Non-pigmented ciliary epithelial cell (primary cell): ENCODE measurements around the gene NSUN6.
"Not testable (repeated sequence)": the region's sequence is repeated elsewhere in the genome, so short reads cannot be mapped to it uniquely, and the experiment has no call there.

Experiments
- DNase-seq: peaks from one replicate; pipeline ENCODE4 v3.0.0-alpha.2; 2010; ENCODE audit warnings: low read depth

NSUN6 gene

DNA sequence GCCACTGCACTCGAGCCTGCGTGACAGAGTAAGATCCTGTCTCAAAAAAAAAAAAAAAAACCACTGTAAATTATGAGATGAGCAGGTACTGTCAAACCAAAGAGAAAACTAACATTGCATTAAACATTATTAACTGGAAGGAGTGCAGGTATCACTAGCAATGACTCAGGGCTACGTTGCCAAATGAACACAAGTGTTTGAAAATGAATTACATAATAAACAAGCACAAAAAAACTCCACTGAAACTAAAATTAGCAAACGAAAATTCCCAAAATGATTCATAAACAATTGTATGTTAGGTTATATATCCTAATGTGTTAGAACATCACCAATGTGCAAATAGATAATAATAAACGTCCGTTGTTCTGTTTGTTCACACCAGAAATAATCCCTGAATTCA, 42.8 kb downstream of the NSUN6 start:
- no peak for DNase-seq

DNA sequence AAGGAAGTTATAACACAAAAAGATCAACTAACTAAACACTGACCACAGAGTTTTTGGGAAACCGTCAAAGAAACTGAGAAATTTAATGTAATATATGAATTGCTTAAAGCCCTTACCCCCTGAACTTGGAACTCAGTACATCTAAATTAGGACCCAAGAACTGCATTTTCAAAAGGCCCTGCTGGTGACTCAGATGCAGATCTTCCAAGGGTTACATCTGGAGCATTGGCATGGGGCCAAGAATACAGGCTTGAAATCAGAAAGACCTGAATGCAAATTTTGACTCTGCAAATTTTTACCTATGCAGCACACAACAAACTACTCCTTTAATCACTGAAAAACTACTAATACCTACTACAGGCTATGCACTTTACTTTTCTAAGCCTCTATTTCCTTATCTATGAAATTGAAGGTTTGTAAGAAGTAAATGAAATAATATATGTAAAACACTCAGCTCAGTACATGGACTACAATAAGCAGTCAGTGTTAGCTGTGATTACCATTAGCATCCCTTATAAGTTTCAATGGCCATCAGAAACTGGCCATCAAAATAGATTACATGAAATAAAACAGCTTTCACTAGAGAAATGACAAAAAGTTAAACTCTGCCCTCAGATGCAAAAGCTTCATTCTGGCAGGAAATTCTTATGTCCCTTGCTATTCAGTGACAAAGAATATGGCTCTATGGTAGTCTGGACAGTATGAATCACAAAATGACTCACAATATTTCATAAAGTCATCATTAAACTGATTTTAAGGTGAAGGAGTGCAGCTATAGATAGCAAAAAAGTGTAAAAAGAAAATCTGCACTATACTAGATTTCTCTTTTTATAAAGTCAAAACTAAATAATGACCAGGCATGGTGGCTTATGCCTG, 43.6 kb downstream of the NSUN6 start:
- DNase-seq, result peak; percentile 76

DNA sequence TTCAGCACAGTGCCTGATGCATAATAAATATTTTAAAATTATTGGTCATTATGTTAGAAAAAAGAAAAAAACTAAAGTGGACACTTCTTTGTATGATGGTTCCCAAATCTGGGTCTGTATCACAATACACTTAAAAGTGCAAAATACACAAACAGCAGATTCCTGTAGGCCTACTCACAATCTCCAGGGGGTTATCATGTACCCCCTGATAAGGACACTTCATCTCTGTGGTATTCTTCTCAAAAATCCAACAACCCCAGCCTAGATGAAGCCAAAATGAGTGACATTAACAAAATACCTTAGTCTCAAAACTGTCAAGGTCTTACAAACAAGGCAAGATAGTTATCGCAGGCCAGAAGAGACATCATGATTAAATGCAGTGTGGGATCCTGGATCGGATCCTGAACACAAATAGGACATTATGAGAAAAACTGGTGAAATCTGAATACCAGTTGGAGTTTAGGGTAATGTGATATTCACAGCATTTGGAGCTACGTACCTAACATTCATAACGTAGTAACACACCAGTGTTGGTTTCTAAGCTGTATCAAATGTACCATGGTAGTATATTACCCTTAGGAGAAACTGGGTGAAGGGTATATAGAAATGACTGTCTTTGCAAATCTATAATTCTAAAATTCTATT, 45.2 kb downstream of the NSUN6 start:
- no peak for DNase-seq

DNA sequence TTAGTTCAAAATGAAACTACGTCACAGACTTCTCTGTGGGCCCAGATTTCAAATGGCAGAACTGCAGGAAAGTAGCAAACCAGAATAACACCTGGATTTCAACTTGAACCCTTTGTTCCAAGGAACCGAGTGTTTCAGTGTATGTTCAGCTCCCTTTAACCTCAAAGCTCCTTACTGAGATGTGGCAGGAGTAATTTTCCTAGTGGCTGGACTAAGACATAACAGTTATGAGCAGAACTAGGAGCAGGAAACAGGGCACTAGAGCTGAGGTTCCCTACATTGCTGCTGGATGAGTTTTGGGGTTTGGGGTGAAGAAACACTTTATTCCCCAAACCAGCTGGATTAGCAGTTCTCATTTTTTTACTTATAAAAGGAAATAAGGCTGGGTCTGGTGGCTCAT, 50.1 kb downstream of the NSUN6 start:
- no peak for DNase-seq

DNA sequence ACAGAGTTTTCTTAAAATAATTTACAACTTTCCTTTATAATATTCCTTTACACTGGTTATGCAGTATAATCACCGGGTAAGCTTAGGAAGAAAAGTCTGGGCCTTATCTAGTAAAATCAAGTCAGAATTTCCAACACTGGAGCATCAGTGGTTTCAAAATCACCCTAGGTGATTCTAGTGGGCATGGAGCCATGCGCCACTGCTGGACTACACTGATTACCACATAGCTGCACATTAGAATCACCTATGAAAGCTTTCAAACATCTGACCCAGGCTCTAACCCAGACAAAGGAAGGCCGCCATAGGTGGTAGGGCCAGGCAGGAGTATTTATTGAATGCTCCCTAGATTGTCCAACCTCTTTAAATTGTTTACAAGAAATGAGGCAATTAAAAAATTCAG, 52.0 kb downstream of the NSUN6 start:
- DNase-seq, result no peak

DNA sequence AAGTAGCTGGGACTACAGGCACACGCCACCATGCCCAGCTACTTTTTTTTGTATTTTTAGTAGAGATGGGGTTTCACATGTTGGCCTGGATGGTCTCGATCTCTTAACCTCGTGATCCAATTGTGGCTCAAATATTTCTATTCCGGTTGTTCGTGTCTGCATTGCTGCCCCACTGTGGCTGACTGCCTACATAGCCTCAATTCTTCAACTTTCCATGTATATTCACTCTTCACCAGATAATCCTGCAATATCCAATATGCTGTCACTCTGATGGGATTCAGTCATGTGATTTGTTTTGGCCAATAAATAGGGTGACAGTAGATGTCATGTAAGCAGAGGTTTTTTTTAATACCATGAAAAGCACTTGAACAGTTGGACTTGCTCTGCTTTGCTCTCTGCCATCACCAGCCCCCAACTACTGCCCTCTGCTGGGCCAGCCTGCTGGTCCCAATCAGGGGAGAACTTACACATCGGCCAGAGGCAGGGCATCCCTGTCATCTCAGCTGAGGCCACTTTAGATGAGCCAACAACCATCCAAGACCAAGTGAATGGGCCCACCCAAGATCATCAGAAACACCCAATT, 56.7 kb downstream of the NSUN6 start:
- DNase-seq, result no peak

DNA sequence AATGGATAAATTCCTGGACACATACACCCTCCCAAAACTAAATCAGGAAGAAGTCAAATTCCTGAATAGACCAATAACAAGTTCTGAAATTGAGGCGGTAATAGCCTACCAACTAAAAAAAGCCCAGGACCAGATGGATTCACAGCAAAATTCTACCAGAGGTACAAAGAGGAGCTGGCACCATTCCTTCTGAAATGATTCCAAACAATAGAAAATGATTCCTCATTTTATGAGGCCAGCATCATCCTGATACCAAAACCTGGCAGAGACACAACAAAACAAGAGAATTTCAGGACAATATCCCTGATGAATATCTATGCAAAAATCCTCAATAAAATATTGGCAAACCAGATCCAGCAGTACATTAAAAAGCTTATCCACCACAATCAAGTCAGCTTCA, 60.2 kb downstream of the NSUN6 start:
- DNase-seq, result not testable (repeated sequence)

DNA sequence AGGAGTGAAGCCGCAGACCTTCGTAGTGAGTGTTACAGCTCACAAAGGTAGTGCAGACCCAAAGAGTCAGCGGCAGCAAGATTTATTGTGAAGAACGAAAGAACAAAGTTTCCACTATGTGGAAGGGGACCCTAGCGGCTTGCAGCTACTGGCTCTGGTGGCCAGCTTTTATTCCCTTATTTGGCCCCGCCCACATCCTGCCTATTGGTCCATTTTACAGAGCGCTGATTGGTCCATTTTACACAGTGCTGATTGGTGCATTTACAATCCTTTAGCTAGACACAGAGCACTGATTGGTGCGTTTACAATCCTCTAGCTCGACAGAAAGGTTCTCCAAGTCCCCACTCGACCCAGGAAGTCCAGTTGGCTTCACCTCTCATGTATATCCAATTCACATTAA, 64.8 kb downstream of the NSUN6 start:
- not testable (repeated sequence) for DNase-seq

DNA sequence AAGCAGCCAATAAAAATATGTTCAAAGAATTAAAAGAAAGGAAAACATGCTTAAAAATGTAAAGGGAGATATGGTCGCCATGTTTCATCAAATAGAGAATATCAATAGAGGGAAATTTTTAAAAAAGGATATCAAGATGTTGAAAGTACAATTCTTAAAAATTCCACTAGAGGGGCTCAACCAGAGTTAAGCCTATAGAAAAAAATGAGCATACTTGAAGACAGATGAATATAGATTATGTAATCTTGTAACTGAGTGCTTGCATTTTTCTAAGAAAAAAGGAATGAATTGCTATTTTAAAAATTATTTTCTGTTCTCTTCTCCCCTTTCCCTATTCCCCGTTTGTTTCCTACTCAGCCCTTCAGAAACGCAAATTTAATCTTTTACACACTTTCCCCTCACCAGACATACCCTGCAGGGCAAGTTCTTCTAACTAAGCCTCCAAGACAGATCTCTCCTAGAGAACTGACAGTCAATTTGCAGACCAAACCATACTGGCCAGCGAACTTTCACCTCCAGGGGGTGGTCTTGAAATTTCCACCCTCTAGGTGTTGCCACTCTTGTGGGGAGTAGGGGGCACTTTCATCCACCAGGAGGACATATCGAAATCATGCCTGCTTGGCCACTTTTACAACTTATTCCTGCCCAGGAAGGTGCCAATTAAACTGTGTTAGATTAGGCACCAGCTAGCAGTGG, 67.7 kb downstream of the NSUN6 start:
- no peak for DNase-seq

DNA sequence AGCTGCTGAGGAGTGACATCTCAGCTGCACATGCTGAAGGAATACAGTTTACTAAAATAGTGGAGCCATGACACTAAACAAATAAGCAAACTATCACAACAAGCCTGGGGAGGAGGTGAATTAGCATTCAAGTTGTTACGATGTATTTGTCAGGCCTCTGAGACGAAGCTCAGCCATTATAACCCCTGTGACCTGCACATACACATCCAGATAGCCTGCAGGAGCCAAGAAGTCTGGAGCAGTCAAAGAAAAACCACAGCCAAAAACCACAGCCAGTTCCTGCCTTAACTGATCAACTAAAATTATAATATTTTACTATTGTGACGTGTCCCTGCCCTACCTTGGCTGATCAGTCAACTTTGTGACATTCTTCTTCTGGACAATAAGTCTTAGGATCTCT, 68.6 kb downstream of the NSUN6 start:
- peak; percentile 22 for DNase-seq

DNA sequence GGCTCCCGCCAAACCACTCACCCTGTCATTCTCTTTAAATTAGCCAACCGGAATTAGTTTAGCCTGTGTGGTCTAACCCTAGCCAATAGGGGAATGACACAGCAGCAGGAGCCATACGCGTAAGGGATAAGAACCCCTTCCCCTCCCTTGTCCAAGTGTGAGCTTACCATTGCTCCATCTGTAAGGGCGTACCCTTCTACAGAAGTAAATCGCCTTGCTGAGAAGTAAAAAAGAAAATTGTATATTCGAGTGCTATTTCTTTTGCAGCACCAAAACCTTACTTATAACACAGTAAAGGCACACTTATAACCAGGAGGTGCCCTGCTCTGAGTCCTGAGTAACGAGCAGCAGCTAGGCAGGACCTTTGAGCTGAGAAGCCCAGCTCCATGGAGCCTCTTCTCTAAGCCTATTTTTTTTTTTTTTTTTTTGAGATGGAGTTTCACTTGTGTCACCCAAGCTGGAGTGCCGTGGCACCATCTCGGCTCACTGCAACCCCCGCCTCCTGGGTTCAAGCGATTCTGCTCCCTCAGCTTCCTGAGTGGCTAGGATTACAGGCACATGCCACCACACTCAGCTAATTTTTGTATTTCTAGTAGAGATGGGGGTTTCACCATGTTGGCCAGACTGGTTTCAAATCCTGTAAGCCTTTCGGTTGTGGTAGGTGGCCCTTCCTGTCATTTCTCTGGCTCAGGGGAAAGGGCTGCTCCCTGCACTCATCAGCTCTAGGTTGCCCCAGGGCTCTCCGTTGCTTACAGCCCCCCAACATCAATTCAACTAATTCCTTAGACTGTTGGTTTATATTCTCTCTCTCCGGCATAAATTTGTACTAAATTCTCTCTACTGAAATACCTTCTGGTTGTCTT, 73.3 kb downstream of the NSUN6 start:
- DNase-seq, result no peak

DNA sequence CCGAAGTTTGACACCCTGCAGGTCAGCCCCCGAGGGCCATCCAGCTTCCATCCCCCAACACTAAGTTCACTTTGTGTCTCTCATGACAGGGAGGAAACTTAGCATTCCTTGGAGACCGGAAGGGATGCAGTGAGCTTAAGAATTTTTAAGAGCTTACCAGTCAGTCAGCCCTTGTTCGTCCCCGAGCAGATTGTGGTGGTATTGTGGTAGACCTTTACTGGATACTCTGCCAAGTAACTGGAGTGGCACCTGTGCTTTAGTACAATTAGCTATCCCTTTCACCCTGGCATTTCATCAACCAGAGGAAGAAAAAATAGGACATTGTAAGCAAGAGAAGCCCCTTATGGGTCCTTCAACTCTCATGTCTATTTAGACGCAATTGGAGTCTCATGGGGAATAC, 74.8 kb downstream of the NSUN6 start:
- no peak for DNase-seq

DNA sequence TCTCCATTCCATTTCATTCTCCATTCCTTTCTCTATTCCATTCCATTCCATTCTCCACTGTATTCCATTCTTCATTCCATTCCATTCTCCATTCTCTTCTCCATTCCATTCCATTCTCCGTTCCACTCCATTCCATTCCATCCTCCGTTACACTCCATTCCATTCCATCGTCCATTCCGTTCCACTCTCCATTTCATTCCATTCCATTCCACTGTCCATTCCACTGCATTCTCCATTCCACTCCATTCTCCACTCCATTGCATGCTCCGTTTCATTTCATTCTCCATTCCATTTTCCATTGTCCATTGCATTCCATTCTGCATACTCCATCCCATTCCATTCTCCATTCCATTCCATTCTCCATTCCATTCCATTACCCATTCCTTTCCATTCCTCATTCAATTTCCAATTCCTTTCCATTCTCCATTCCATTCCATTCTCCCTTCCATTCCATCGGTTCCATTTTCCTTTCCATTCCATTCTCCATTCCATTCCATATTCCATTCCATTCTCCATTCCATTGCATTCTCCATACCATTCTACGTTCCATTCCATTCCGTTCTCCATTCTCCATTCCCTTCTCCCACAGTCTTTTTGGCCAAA, 78.3 kb downstream of the NSUN6 start:
- no peak for DNase-seq

DNA sequence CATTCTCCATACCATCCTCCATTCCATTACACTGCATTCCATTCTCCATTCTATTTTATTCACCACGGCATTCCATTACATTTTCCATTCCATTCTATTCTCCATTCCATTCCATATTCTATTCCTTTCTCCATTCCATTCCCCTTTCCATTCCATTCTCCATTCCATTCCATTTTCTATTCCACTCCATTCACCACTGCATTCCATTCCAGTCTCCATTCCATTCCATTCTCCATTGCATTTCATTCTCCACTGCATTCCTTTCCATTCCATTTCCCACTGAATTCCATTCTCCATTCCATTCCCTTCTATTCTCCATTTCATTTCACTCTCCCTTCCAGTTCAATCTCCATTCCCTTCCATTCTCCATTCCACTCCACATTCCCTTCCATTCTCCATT, 79.6 kb downstream of the NSUN6 start:
- no peak for DNase-seq

DNA sequence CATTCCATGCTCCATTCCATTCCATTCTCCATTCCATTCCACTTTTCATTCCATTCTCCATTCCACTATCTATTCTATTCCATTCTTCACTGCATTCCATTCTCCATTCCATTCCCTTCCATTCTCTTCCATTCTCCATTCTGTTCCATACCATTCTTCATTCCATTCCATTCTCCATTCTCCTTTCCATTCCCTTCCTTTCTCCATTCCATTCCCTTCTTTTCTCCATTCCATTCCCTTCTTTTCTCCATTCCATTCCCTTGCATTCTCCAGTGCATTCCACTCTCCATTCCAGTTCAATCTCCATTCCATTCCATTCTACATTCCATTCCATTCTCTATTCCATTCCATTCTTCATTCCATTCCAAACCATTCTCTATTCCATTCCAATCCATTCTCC, 80.3 kb downstream of the NSUN6 start:
- no peak for DNase-seq

DNA sequence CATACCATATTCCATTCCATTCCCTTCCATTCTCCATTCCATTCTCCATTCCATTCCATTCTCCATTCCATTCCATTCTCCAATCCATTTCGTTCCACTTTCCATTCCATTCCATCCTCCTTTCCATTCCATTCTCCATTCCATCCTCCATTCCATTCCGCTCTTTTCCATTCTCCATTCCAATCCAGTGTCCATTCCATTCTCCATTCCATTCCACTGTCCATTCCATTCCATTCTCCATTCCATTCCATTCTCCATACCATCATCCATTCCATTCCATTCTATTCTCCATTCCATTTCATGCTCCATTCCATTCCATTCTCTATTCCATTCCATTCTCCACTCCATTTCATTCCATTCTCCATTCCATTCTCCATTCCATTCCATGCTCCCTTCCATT, 81.0 kb downstream of the NSUN6 start:
- not testable (repeated sequence) for DNase-seq

DNA sequence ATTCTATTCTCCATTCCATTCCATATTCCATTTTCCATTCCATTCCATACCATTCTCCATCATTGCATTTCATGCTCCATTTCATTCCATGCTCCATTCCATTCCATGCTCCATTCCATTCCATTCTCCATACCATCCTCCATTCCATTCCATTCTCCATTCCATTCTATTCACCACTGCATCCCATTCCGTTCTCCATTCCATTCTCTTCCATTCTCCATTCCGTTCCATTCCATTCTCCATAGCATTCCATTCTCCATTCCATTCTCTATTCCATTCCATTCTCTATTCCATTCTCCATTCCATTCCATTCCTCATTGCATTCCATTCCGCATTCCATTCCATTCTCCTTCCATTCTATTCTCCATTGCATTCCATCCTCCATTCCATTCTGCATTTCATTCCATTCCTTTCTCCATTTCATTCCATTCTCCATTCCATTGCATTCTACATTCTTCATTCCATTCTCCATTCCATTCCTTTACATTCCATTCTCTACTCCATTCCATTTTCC, 84.0 kb downstream of the NSUN6 start:
- DNase-seq, result no peak

DNA sequence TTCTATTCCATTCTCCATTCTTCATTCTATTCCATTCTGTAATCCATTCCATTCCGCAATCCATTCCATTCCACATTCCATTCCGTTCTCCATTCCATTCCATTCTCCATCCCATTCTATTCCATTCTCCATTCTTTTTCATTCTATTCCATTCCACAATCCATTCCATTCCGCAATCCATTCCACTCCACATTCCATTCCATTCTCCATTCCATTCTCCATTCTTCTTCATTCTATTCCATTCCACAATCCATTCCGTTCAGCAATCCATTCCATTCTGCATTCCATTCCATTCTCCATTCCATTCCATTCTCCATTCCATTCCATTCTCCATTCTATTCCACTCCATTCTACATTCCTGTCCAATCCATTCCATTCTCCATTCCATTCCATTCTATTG, 85.2 kb downstream of the NSUN6 start:
- DNase-seq, result no peak

DNA sequence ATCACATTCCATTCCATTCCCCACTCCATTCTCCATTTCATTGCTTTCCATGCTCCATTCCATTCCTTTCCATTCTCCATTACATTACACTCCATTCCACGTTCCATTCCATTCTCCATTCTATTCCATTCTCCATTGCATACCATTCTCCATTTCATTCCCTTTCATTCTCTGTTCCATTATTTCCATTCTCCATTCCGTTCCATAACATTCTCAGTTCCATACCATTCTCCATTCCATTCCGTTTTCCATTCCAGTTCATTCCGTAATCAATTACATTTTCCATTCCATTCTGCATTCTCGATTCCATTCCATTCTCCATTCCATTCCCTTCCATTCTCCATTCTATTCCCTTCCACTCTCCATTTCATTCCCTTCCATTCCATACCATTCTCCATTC, 86.4 kb downstream of the NSUN6 start:
- DNase-seq, result no peak

DNA sequence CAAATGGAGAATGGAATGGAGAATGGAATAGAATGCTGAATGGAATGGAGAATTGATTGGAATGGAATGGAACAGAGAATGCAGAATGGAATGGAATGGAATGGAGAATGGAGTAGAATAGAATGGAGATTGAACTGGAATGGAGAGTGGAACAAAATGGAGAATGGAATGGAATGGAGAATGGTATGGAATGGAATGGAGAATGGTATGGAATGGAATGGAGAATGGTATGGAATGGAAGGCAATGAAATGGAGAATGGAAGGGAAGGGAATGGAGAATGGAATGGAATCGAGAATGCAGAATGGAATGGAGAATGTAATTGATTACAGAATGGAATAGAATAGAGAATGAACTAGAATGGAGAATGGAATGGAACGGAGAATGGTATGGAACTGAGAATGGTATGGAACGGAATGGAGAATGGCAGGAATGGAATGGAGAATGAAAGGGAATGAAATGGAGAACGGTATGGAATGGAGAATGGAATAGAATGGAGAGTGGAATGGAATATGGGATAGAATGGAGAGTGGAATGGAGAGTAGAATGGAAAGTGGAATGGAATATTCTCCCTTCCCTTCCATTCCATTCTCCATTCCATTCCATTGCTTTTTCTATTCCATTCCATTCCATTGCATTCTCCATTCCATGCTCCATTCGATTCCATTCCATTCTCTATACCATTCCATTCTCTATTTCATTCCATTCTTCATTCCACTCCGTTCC, 88.2 kb downstream of the NSUN6 start:
- no peak for DNase-seq
